GM12874 (cell line): ENCODE data around the gene CBLIF.

ENCODE experiments used
- TF ChIP-seq, protein P1 (sequence below): IDR thresholded peaks from 2 replicates; pipeline ENCODE4 v1.5.1; 2011; ENCODE audit warnings: low read depth, mild to moderate bottlenecking, control low read depth, low read length, moderate library complexity; ENCODE audit not compliant: insufficient read depth

The CBLIF gene

DNA sequence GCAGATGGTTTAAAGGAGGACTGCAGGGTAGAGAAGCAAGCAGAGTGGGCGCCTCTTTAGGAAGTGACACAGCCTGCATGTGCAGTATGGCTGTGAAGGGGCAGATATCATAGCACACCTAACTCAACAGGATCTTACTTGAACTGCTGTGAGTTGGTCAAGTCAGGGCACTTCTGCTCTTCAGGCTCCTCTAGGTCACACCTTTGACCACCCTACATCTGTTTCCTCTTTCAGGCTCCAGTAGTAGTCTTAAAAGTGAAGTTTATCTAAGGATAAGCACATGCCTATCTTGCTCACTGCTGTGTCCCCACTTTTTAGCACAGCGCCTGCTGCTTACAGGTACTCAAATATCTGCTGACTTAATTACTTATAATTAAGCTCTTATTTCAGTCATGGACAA, 41.2 kb downstream of the CBLIF start:
- TF ChIP-seq, protein P1, sequence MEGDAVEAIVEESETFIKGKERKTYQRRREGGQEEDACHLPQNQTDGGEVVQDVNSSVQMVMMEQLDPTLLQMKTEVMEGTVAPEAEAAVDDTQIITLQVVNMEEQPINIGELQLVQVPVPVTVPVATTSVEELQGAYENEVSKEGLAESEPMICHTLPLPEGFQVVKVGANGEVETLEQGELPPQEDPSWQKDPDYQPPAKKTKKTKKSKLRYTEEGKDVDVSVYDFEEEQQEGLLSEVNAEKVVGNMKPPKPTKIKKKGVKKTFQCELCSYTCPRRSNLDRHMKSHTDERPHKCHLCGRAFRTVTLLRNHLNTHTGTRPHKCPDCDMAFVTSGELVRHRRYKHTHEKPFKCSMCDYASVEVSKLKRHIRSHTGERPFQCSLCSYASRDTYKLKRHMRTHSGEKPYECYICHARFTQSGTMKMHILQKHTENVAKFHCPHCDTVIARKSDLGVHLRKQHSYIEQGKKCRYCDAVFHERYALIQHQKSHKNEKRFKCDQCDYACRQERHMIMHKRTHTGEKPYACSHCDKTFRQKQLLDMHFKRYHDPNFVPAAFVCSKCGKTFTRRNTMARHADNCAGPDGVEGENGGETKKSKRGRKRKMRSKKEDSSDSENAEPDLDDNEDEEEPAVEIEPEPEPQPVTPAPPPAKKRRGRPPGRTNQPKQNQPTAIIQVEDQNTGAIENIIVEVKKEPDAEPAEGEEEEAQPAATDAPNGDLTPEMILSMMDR = no peak

DNA sequence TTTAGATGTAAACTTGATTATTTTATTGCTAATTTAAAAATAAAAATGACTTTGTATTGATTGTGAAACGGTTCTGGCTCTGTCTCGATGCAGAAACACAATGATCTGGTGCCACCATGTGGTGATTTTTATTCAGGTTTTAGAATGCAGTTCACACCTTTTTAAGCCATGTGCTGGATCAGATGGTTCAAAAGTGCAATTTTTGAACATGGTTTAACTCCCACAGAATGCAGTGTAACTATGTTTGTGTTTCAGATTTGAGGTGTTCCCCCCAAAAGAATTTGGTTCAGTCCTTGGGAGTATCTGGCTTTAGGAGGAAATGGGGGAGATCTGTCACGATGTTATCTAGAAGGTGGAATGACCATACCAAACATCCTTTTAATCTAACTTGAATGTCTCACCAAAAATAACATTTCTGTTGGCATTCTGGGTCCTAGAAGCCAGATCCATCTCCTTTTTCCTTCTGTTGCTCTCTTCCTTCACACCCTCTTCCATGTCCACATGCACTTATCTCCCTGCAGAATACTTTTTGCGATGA, 42.6 kb downstream of the CBLIF start:
- TF ChIP-seq, protein P1 = peak; percentile 44; the same call in 1 of the 2 replicates

DNA sequence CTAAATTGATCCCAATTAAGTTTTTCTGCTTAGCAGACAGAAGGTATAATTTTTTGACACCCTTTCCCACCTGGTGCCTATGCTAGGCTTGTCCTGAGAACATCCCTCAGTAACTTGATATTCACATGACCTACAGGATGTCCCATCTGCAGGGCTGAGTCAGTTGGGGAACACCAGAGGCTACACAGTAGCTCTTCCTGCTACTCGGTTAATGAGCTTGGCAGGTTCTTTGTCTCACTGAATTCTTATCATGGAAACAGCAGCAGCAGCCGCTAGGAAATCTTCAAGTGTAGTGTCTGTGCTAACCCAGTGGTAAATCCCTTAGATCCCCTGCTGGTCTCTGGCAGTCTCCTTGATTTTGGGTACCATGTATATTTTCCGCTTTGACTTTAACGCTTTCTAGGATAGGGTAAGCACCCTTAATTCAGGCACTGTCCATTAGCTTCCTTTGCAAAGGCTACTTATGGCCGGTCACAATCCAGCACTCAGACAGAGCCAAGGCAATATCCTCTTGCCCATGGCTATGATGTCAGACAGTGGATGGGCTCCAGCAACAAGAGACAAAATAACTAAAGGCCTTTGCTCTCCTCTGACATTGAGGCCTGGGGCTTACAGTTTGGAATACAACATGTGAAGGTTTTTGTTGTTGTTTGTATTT, 43.2 kb downstream of the CBLIF start:
- TF ChIP-seq, protein P1 = no peak

DNA sequence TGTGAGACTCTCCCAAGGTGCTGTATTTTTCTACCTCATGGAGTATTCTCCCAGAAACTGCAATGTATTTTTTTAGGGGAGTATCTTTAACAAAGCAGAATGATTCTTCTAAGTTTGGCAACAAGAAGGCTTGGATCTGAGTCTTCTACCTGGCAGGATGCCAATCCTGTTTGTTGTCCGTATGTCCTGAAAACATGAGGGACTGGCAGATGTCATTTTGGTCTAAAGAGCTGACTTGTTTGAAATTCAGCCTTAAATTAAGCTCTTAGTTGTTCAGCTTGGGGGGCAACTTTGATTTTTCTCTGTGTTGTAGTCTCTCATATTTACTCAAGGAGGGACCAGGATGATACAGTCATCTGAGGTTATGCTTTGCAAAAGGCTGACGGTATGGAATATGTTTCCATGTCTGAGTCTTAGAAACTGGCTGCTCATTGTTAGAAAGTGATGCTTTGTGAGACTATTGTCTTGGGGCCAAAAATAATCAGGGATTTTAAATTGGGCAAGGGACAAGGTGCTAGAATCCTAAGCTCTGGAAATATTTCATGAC, 44.1 kb downstream of the CBLIF start:
- TF ChIP-seq, protein P1 = no peak

DNA sequence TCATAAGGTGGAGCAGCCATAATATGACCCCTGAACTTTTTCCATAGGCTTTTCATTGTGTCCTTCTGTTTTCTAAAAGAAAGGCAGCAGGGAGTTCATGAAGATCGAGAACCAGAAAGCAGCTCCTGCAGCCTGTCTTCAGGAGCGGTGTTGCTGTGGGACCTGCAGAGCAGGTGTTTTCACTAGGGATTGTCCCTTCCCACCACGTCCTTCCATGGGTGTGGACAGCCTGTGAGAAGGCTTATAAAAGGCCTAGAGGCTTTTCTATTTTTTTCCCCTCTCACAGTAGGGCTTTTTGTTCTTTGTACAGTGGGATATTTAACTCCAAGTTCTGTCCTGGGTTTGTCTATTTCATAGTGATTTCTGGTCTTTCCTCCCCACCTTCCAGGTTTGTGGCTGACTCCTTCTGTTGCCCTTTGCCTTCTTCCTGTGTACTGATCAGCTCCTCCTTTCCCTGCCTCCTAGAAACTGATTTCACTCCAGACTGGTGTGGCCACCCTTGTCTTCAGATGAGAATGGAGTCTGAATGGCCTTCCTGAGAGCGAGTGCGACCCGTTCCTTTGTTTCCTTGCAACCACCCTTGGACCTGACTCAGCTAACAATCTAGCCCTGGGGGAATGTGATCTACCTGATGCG, 44.8 kb downstream of the CBLIF start:
- TF ChIP-seq, protein P1 = no peak

DNA sequence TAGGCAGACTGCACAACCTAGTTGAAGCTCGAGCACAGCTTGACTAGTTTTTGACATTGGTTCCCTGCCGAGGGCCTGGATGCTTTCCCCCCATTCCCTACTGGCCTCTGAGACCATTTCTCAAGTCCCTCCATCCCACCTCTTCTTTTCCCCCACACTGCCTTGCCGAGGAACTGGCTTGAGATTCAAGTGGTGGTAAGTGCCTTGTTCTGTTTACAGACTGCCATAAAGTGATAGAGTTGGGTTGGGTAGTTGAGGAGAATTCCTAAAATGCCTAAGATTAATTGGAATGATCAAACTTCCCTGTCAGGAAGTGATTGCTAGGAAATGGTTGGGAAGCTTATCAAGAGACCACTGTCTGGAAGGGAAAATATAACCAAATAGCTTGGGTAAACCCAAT, 50.9 kb downstream of the CBLIF start:
- TF ChIP-seq, protein P1 = no peak

DNA sequence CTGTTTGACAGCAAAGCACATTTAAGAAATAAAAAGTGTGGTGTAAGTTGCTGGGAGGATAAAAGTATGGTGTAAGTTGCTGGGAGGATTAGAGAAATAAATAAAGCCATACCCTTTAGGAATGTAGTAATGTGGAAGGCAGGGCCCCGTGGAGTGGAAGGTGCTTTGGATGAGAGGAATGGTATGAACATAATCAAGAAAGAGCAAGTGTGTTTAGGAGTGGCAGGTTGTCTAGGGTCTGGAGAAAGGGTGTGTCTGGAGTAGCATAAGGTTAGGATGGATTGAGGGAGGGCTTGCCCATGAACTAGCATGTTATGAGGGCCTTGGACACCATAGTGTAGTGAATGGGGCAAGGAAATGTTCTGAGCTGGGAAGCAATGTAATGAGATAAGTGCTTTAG, 52.8 kb downstream of the CBLIF start:
- TF ChIP-seq, protein P1 = no peak
